ENCODE measurements around the gene RAB31. TPM values are rescaled to one million over a fixed set of nuclear protein-coding genes. Genes with fewer than 3 reads are reported as not detected.

Gene RAB31
- polyA plus RNA-seq, 2 of the 4 experiments (the other 2 are of a cell fraction): 16.9 to 46.3 TPM

DNA sequence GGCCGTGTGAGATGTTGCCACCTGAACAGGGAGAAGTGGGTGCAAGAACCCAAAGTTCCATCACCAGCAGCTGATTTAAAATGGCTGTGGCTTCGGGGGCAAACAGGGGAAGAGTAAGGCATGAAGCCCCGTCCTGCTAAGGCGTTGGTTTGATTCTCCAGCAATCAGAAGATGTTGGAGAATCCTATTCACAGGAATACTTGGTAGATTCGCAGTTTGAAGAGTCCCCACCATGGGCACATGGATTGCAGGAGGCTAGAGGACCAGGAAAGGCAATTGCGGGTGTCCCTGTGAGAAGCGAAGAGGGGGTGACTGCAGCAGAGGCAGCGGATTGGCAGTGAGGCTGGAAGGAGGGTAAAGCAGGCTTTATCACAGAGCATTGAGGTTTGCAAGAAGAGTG is 131.1 kb downstream of the RAB31 start:
- H3K9me3 ChIP-seq: no peaks in the 10 kb centered on the region
- FAIRE-seq (no peak), ATAC-seq (no peak), DNase-seq (ENCODE audit: low read depth in 1 of 2, low spot score in 1 of 2) (no peak)
- no peaks in the 10 kb centered on the region for H3K4me1 ChIP-seq
- 93% methylated on average over 8 of the region's 8 CpGs for WGBS (ENCODE audit: missing lambda C conversion rate)
- peak overlapping the region in 1 of 2 experiments; percentile 60; a peak in 2 of 6 replicates for H3K27ac ChIP-seq
- H3K4me3 ChIP-seq: no peak overlapping the region
- ChIA-PET POLR2A (interaction anchor here (0.6 kb wide), 1 partner anchor 219 kb away, joined by 3 read pairs; no protein-coding TSS in a partner anchor), CTCF (interaction anchor here (1.1 to 1.8 kb wide), 3 partner anchors 18 to 264 kb away, joined by 3 read pairs; no protein-coding TSS in a partner anchor)
- H3K4me2 ChIP-seq: no peak overlapping the region
- no peak for TF ChIP-seq MYC (IDR thresholded peaks at IDR 0.05; ENCODE audit: borderline replicate concordance, low read length)
- TF ChIP-seq, protein P1, sequence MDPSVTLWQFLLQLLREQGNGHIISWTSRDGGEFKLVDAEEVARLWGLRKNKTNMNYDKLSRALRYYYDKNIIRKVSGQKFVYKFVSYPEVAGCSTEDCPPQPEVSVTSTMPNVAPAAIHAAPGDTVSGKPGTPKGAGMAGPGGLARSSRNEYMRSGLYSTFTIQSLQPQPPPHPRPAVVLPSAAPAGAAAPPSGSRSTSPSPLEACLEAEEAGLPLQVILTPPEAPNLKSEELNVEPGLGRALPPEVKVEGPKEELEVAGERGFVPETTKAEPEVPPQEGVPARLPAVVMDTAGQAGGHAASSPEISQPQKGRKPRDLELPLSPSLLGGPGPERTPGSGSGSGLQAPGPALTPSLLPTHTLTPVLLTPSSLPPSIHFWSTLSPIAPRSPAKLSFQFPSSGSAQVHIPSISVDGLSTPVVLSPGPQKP (IDR thresholded peaks at IDR 0.05; ENCODE audit: low read depth, low read length): no peak
- TF ChIP-seq, protein P2, sequence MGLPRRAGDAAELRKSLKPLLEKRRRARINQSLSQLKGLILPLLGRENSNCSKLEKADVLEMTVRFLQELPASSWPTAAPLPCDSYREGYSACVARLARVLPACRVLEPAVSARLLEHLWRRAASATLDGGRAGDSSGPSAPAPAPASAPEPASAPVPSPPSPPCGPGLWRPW (IDR thresholded peaks at IDR 0.05): no peak
- TF ChIP-seq EHMT2 (IDR thresholded peaks at IDR 0.05; ENCODE audit: low read depth): no peak
- no peak for TF ChIP-seq KDM5A (IDR thresholded peaks at IDR 0.05)
- TF ChIP-seq CHD2 (IDR thresholded peaks at IDR 0.05; ENCODE audit: low read length, partially characterized antibody): no peak
- TF ChIP-seq, protein P3, sequence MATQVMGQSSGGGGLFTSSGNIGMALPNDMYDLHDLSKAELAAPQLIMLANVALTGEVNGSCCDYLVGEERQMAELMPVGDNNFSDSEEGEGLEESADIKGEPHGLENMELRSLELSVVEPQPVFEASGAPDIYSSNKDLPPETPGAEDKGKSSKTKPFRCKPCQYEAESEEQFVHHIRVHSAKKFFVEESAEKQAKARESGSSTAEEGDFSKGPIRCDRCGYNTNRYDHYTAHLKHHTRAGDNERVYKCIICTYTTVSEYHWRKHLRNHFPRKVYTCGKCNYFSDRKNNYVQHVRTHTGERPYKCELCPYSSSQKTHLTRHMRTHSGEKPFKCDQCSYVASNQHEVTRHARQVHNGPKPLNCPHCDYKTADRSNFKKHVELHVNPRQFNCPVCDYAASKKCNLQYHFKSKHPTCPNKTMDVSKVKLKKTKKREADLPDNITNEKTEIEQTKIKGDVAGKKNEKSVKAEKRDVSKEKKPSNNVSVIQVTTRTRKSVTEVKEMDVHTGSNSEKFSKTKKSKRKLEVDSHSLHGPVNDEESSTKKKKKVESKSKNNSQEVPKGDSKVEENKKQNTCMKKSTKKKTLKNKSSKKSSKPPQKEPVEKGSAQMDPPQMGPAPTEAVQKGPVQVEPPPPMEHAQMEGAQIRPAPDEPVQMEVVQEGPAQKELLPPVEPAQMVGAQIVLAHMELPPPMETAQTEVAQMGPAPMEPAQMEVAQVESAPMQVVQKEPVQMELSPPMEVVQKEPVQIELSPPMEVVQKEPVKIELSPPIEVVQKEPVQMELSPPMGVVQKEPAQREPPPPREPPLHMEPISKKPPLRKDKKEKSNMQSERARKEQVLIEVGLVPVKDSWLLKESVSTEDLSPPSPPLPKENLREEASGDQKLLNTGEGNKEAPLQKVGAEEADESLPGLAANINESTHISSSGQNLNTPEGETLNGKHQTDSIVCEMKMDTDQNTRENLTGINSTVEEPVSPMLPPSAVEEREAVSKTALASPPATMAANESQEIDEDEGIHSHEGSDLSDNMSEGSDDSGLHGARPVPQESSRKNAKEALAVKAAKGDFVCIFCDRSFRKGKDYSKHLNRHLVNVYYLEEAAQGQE (IDR thresholded peaks at IDR 0.05): no peak
- TF ChIP-seq NFE2L2 (conservative IDR thresholded peaks at IDR 0.05; ENCODE audit: low read length): no peak
- no peak for TF ChIP-seq CHD4 (IDR thresholded peaks at IDR 0.05; ENCODE audit: borderline replicate concordance)
- TF ChIP-seq SREBF2 (IDR thresholded peaks at IDR 0.05): no peak
- TF ChIP-seq ZSCAN20 (CRISPR knock-in tag; IDR thresholded peaks at IDR 0.05): no peak
- TF ChIP-seq CBX8 (IDR thresholded peaks at IDR 0.05): no peak
- TF ChIP-seq JUN (IDR thresholded peaks at IDR 0.05): no peak

DNA sequence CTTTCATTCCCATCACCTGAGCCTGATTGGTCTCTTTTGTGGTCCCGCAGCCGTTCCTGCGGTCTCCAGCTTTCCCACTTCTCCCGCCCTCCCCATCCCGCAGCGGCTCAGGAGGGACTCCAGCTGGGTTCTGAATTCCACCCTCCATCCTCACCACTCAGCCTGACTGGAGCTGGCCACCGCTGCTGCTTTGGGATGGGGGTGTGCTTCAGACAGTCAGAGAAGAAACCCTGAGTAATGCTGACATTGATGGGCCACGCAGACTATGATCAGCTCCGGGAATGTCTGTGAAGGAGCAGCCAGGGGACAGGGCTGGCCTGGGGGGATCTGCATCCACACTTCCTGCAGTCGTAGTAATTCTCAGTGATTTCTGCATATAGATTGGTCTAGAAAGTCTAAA is 131.8 kb downstream of the RAB31 start:
- no peak overlapping the region for H3K4me2 ChIP-seq
- no peaks in the 10 kb centered on the region for H3K9me3 ChIP-seq
- POLR2A ChIA-PET: no interaction called here
- DNase-seq (ENCODE audit: low read depth in 1 of 2, low spot score in 1 of 2) (no peak), FAIRE-seq (no peak), ATAC-seq (no peak)
- H3K4me1 ChIP-seq: no peaks in the 10 kb centered on the region
- H3K4me3 ChIP-seq: no peak overlapping the region
- no peak for TF ChIP-seq ZC3H11A (IDR thresholded peaks at IDR 0.05)
- TF ChIP-seq, protein P4, sequence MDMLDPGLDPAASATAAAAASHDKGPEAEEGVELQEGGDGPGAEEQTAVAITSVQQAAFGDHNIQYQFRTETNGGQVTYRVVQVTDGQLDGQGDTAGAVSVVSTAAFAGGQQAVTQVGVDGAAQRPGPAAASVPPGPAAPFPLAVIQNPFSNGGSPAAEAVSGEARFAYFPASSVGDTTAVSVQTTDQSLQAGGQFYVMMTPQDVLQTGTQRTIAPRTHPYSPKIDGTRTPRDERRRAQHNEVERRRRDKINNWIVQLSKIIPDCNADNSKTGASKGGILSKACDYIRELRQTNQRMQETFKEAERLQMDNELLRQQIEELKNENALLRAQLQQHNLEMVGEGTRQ (IDR thresholded peaks at IDR 0.05): no peak
- TF ChIP-seq MYC (IDR thresholded peaks at IDR 0.05; ENCODE audit: borderline replicate concordance, low read length): no peak
- no peak for TF ChIP-seq CBX2 (IDR thresholded peaks at IDR 0.05; ENCODE audit: borderline replicate concordance, low read depth)
- no peak for TF ChIP-seq RNF2 (IDR thresholded peaks at IDR 0.05; ENCODE audit: borderline replicate concordance, low read depth)
- no peak for TF ChIP-seq NR3C1 (IDR thresholded peaks at IDR 0.05)
- TF ChIP-seq EP300 (IDR thresholded peaks at IDR 0.05): no peak
- TF ChIP-seq, protein P3 (IDR thresholded peaks at IDR 0.05): no peak
- no peak for TF ChIP-seq JUN (IDR thresholded peaks at IDR 0.05)
- TF ChIP-seq, protein P5, sequence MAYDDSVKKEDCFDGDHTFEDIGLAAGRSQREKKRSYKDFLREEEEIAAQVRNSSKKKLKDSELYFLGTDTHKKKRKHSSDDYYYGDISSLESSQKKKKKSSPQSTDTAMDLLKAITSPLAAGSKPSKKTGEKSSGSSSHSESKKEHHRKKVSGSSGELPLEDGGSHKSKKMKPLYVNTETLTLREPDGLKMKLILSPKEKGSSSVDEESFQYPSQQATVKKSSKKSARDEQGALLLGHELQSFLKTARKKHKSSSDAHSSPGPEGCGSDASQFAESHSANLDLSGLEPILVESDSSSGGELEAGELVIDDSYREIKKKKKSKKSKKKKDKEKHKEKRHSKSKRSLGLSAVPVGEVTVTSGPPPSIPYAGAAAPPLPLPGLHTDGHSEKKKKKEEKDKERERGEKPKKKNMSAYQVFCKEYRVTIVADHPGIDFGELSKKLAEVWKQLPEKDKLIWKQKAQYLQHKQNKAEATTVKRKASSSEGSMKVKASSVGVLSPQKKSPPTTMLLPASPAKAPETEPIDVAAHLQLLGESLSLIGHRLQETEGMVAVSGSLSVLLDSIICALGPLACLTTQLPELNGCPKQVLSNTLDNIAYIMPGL (CRISPR knock-in tag; IDR thresholded peaks at IDR 0.05; ENCODE audit: borderline replicate concordance): no peak
- no peak for TF ChIP-seq PHF8 (IDR thresholded peaks at IDR 0.05; ENCODE audit: borderline replicate concordance, low read depth)
- no peak for TF ChIP-seq CEBPB (IDR thresholded peaks at IDR 0.05)
- no peak for TF ChIP-seq HOXB13 (CRISPR knock-in tag; IDR thresholded peaks at IDR 0.05; ENCODE audit: low read depth)
- TF ChIP-seq POLR2A (IDR thresholded peaks at IDR 0.05; ENCODE audit: low read length): no peak
- CTCF ChIA-PET: interaction anchor here (1.3 to 1.8 kb wide), 2 partner anchors 118 to 265 kb away, joined by 3 read pairs; no protein-coding TSS in a partner anchor
- WGBS (ENCODE audit: missing lambda C conversion rate): 95% methylated on average over 8 of the region's 10 CpGs
- H3K27ac ChIP-seq: 0 out of 6 replicates have a peak overlapping the region, but pooled peaks of 1 of the 2 experiments have one; percentile 16

All from A549 (cell line).